Ishikawa (cell line): ENCODE data around the gene BCORL1.

ENCODE experiments used
- CEBPB ChIP-seq: IDR thresholded peaks from 2 replicates; pipeline ENCODE4 v1.6.1; 2012
- CREB1 ChIP-seq: IDR thresholded peaks from 2 replicates; pipeline ENCODE4 v1.6.1; 2012; ENCODE audit warnings: low read depth
- EGR1 ChIP-seq: IDR thresholded peaks from 2 replicates; pipeline ENCODE4 v1.6.1; 2012
- EP300 ChIP-seq: IDR thresholded peaks from 2 replicates; pipeline ENCODE4 v1.6.1; 2012; ENCODE audit warnings: borderline replicate concordance
- FOXM1 ChIP-seq: IDR thresholded peaks from 2 replicates; pipeline ENCODE4 v1.6.1; 2012; ENCODE audit warnings: low read depth, borderline replicate concordance
- NFIC ChIP-seq: IDR thresholded peaks from 2 replicates; pipeline ENCODE4 v1.6.1; 2012
- RAD21 ChIP-seq: IDR thresholded peaks from 2 replicates; pipeline ENCODE4 v1.6.1; 2012; ENCODE audit warnings: low read depth
- REST ChIP-seq: IDR thresholded peaks from 2 replicates; pipeline ENCODE4 v1.6.1; 2012; ENCODE audit warnings: low read depth, mild to moderate bottlenecking
- TAF1 ChIP-seq: IDR thresholded peaks from 2 replicates; pipeline ENCODE4 v1.6.1; 2012; ENCODE audit warnings: low read depth, mild to moderate bottlenecking
- TCF12 ChIP-seq: IDR thresholded peaks from 2 replicates; pipeline ENCODE4 v1.6.1; 2012; ENCODE audit warnings: low read depth
- TEAD4 ChIP-seq: IDR thresholded peaks from 2 replicates; pipeline ENCODE4 v1.6.1; 2012
- USF1 ChIP-seq: IDR thresholded peaks from 2 replicates; pipeline ENCODE4 v1.6.1; 2012
- YY1 ChIP-seq: IDR thresholded peaks from 2 replicates; pipeline ENCODE4 v1.6.1; 2012; ENCODE audit warnings: low read depth
- ZBTB7A ChIP-seq: IDR thresholded peaks from 2 replicates; pipeline ENCODE4 v1.6.1; 2012; ENCODE audit warnings: low read depth
- TF ChIP-seq, protein P1 (sequence below): IDR thresholded peaks from 2 replicates; pipeline ENCODE4 v1.6.1; 2012

The BCORL1 gene

DNA sequence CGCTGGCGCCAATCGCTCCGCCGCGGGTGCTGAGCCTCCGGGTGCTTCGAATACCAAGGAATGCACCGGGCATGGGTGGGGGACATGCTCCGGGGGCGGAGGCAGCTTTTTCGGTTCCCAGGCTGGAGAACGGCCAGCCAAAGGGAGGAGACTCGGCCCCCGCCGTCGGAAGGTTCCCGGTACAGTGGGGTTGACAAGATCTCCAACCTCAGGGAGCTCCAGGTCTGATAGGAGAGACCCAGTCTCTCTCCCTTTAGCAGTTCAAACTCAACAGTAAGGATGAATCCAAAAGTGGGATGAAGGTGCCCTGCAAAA lies 29.1 kb upstream of the BCORL1 start:
- TF ChIP-seq ZBTB7A = no peak
- TF ChIP-seq TAF1 = no peak
- no peak for TF ChIP-seq CREB1
- no peak for TF ChIP-seq NFIC
- TF ChIP-seq RAD21 = no peak
- TF ChIP-seq, protein P1, sequence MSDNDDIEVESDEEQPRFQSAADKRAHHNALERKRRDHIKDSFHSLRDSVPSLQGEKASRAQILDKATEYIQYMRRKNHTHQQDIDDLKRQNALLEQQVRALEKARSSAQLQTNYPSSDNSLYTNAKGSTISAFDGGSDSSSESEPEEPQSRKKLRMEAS = no peak
- TF ChIP-seq TEAD4 = no peak
- TF ChIP-seq TCF12 = no peak
- no peak for TF ChIP-seq EP300
- TF ChIP-seq FOXM1 = no peak
- TF ChIP-seq EGR1 = no peak
- TF ChIP-seq REST = no peak
- TF ChIP-seq CEBPB = no peak

GRCh38 chrX:129953881-129954280 lies 28.6 kb upstream of the BCORL1 start:
- TF ChIP-seq USF1 = no peak
- TF ChIP-seq RAD21 = no peak
- TF ChIP-seq REST = no peak
- no peak for TF ChIP-seq CEBPB
- TF ChIP-seq, protein P1 = no peak
- no peak for TF ChIP-seq EGR1
- no peak for TF ChIP-seq CREB1
- TF ChIP-seq FOXM1 = no peak
- no peak for TF ChIP-seq NFIC
- TF ChIP-seq TEAD4 = no peak
- no peak for TF ChIP-seq ZBTB7A
- no peak for TF ChIP-seq YY1
- no peak for TF ChIP-seq TCF12
- TF ChIP-seq TAF1 = no peak

DNA sequence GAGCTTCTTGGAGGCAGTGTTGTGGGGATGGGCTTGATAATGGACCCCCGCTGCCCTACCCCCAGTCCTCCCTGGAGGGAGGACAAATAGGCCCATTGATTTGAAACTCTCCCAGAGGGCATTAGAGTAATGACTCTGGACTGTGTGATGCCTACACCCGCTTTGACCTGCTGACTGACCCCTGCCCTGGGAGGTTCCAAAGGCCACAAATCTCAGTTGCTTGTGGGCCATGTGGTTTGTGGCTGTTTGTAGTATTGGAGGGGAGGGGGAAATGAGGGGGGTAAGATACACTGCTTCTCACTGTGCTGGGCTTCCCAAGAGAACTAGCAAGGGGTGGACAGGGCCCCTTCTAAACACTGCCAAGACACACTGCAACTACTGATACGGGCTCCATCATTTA lies 27.6 kb upstream of the BCORL1 start:
- TF ChIP-seq TCF12 (no peak), REST (no peak), YY1 (no peak), TAF1 (no peak), ZBTB7A (no peak)

GRCh38 chrX:129955682-129956081 lies 26.8 kb upstream of the BCORL1 start:
- TF ChIP-seq FOXM1 = no peak
- TF ChIP-seq TEAD4 = no peak
- no peak for TF ChIP-seq REST
- TF ChIP-seq RAD21 = no peak
- TF ChIP-seq CEBPB = no peak
- no peak for TF ChIP-seq ZBTB7A
- TF ChIP-seq TCF12 = no peak
- no peak for TF ChIP-seq YY1
- TF ChIP-seq EP300 = no peak
- TF ChIP-seq, protein P1 = no peak
